T-helper 2 cell (primary cell): ENCODE data around the gene NSUN2.

Source experiments
- DNase-seq, 5 experiments: peaks; one replicate each; pipeline versions ENCODE4 v3.0.0 to v3.0.0-alpha.2; 2012 to 2022

Gene NSUN2

GRCh38 chr5:6642655-6643054 is 9.8 kb upstream of the NSUN2 start:
- no peak for DNase-seq

DNA sequence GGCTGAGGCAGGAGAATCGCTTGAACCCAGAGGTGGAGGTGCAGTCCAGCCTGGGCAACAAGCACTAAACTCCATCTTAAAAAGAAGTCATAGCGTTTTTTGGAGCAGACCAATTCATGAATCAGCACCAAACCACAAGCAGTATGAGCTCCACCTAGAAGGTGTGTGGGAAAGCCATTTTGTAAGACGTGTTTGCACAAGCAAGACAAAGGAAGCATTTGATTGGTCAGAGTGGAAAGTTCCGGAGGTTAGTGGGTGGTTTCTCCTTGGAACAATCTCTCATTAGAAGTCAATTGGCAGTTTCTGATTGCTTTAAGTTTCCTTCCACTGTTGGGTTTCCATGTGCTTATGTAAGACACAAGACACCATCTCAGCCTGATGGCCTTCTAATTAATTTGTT is 5.4 kb upstream of the NSUN2 start:
- DNase-seq: no peak

GRCh38 chr5:6637590-6637989 is 4.7 kb upstream of the NSUN2 start:
- DNase-seq: no peak

DNA sequence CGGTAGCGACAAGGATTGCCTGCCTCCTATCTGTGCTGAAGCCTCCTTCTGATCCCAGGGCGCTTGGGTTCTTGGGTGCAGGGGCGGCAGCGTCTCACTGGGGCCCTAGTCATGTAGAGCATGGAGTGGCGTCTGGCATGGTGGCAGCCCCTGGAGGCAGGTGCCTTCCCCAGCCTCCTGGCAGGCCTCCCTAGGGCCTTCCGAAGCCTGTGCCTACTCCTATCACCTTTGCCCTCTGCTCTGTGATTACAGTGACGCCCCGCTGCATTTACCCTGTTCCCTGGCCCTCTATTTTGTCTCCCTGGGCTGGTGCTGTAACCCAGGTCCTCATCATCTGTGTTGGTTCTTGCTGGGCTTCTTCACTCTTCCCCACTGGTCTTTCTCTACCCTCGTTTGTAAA is 4.2 kb upstream of the NSUN2 start:
- no peak for DNase-seq

- no peak for DNase-seq
Measured at GRCh38 chr5:6636293-6636692, 3.4 kb upstream of the NSUN2 start.

DNA sequence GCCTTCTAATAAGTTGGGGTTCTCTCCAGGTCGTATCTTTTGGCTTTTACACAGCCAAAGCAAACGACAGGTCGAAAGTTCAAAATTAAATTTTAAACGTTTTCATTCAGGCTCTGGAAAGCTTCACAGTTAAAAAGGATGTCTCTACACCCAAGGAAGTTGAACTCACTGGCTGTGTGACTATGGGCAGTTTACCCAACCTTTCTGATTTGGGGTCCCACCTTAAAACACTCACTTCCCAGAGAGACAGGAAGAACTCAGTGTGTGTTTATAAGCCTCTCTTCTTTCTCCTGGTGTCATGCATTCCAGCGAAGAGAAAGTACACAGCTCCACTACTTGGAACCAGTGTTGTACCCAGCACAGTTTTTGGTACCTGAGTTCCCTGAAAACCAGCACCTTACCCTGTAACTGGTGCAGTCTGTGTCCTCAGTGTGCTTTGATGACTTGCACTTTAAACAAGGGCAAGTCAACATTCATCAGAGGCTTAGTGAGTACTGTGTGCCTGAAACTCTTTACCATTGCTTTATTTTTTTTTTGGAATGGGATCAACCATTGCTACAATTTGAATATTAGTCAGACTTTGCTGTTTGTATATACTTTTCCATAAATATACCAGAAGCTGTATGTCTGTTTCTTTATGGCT is 2.1 kb upstream of the NSUN2 start:
- no peak for DNase-seq

DNA sequence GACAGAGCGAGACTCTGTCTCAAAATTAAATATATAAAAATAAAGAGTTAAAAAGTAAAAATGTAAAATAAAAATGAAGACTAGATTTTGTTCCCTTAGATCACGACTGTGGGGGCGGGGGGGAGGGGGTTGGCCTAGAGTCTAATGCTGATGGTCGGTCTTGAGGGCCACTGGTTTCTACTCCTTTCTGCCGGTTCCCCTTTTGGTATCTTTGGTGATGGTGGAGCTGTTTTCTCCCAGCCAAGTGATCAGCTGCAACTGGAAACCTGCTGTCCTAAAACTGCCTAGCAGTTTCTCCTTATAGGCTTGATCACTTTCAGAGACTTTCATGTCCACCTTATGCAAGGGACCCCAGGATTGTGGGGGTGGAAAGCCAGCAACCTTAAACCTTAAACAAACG is 1.5 kb upstream of the NSUN2 start:
- DNase-seq: no peak

- DNase-seq: no peak
Measured at GRCh38 chr5:6633469-6634245, 813 bp upstream of the NSUN2 start.

GRCh38 chr5:6632324-6632887 is 438 bp downstream of the NSUN2 start:
- DNase-seq: no peak

DNA sequence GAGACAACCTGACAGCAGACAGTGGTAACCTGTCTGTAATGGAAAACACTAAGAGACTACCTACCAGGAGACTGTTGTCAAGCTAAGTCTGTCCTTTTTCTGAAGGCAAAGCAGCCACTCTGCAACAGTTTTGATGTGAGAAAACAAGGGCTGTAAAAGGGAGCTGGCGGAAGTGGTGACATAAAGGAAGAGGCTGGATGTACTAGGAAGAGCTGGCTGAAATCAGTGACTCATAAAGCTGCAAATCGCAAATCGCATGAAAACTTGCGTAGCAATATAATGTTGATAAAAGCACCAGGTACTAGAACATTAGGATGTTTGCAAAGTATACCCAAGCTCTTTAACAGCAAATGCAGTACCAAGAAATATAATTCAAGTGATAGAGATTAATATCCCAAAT is 1.4 kb downstream of the NSUN2 start:
- peak in 1 of 5 experiments; percentile 32 for DNase-seq

DNA sequence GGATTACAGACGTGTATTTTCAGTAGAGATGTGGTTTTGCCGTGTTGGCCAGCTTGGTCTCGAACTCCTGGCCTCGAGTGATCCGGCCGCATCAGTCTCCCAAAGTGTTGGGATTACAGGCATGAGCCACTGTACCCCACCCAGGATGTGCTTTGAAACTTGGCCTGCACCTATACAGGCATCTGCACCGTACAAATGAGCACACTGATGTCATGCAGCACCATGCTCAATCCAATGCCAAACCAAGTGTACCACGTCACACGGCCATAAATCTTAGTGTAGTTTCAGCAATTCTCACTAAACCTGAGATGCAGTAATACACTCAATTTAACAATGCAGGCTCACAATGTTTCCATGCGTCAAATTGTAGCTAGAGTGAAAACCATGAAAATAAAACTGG is 6.3 kb downstream of the NSUN2 start:
- no peak for DNase-seq

GRCh38 chr5:6623941-6624340 is 8.9 kb downstream of the NSUN2 start:
- no peak for DNase-seq

GRCh38 chr5:6623228-6623627 is 9.6 kb downstream of the NSUN2 start:
- no peak for DNase-seq

GRCh38 chr5:6616632-6617031 is 16.2 kb downstream of the NSUN2 start:
- no peak for DNase-seq

GRCh38 chr5:6615034-6615815 is 17.6 kb downstream of the NSUN2 start:
- DNase-seq: no peak

DNA sequence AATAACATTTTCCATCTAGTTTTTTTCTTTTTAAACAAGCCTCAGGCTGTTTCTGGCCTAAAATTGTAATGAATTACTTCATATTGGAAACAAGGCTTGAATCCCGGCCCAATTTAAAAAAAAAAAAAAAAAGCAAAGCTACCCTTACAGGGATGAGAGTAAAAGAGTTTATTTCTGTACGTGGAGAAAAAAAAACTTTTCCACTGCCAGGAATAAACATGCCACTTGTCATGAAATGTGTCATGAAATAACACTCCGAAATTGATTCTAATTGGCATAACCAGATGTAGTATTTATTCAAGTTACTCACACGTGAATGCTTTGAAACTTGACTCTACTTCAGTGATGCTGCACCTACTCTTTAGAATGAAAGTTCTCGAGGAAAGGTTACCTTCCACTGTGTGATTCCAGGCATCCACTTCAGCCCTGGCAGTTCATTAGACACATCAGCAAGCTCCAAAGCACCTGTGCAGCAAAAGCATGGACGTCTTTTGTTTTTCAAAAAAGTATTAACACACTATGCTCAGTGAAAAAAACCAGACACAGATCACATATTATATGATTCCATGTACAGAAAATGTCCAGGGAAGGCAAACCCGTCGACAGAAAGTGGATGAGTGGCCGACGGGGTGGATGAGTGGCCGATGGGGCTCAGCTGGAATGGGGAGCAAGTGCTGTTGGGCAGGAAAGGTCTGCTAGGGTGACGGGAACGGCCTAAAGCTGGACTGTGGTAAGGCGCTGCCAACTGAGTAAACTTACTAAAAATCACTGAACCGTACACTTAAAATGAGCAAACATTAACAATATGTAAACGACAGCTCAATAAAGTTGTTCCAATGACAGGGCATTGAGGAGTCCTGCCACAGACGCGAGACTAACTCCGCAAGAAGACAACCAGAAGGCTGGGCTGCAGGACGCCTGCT is 21.2 kb downstream of the NSUN2 start:
- DNase-seq: no peak

DNA sequence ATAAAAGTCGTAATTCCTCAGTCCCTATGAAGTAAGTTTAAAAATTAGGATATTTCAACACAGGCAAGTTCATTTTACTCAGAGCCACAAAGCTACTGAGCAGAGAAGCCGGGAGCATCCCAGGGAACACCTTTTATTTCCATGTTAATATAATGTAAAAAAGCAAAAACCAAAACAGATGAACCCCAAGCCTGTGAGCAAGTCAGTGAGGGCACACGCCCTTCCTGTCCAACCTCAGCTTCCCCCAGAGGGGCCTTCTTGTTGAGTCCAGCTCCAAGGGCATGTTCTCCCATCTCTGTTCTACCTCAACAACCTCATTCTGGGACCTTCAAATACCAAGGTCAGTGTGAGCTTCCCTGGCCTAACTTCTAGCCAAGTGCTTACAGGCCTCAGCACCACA is 24.8 kb downstream of the NSUN2 start:
- DNase-seq: no peak

DNA sequence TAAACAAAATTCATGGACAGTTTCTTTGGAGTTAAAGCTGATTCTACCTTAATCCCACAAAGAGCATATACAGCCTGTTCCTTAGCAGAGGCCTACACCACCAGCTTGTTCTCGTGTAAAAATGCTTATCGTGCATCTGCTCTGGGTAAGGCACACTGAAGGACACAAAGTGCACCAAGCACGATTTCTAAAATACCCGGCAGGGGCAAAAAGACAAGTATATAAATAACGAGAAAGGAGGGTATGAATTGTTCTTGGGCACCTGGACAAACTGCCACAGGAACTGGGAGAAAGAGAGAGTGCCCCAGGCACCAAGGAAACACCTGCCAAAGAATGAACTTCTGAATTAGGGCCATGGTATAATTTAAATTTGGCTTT is 25.3 kb downstream of the NSUN2 start:
- no peak for DNase-seq

- DNase-seq: no peak
Measured at GRCh38 chr5:6606884-6607558, 25.8 kb downstream of the NSUN2 start.

DNA sequence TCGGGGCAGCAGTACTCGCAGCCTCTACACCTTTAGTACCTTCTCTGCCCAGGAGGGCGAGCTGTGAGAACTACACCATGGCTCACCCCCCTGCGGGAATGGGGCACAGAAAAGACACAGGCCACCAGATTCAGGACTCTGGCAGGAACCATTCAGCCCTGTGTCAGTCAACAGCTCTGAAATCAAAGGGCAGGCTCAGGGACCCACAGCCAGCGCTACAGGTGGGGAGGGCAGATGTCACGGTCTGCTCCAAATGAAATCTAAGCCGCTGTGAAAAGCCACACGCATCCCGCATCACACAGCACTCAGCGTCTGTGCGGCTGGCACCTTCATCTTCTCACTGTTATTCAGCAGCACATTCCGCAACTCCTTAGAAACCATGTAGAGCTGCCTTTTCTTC is 27.9 kb downstream of the NSUN2 start:
- DNase-seq: no peak

GRCh38 chr5:6604341-6604740 is 28.5 kb downstream of the NSUN2 start:
- DNase-seq: no peak

GRCh38 chr5:6603643-6604042 is 29.2 kb downstream of the NSUN2 start:
- no peak for DNase-seq
